Stimulated activated naive CD8-positive, alpha-beta T cell treated with anti-CD3 and anti-CD28 coated beads, Interleukin-15, amount 100 ng/mL, for 72 hours (primary cell): ENCODE results near the gene ABR.
"Not testable (repeated sequence)": the region's sequence is repeated elsewhere in the genome, so short reads cannot be mapped to it uniquely, and the experiment has no call there.

Source experiments
- ATAC-seq: fragments of 150-1000 bp; cut with Tn5 transposase; 2 replicates; pipeline ENCODE4 v1.10.0; 2021; ENCODE audit warnings: mild to moderate bottlenecking, moderate library complexity
- DNase-seq, 2 donors: peaks; one replicate each; pipeline ENCODE4 v3.0.0; 2021 to 2022
- H3K27ac Mint-ChIP-seq, 2 donors: one replicate each; pipeline ENCODE4 v1.8.0; 2022; ENCODE audit warnings: mild to moderate bottlenecking in 2 of 2, mixed read lengths in 2 of 2, moderate library complexity in 2 of 2
- H3K27me3 Mint-ChIP-seq: one replicate; pipeline ENCODE4 v1.8.0; 2022; ENCODE audit warnings: mixed read lengths
- H3K4me1 Mint-ChIP-seq: one replicate; pipeline ENCODE4 v1.8.0; 2022; ENCODE audit warnings: mild to moderate bottlenecking, mixed read lengths
- H3K4me3 Mint-ChIP-seq, 2 donors: one replicate each; pipeline ENCODE4 v1.8.0; 2022; ENCODE audit warnings: mild to moderate bottlenecking in 2 of 2, mixed read lengths in 2 of 2, moderate library complexity in 1 of 2
- H3K9me3 Mint-ChIP-seq, 2 donors: one replicate each; pipeline ENCODE4 v1.8.0; 2022; ENCODE audit warnings: mixed read lengths in 2 of 2

Gene ABR

GRCh38 chr17:1126250-1126797, 53.5 kb downstream of the ABR start:
- ATAC-seq: no peak
- DNase-seq: no peak
- Mint-ChIP-seq H3K9me3 (no peaks in the 10 kb centered on the region), H3K4me1 (peaks cover 14% of the 10 kb centered on the region), H3K27me3 (peaks cover 8% of the 10 kb centered on the region), H3K27ac (no peak overlapping the region), H3K4me3 (no peak overlapping the region)

GRCh38 chr17:1125788-1126145, 54.0 kb downstream of the ABR start:
- ATAC-seq (no peak), DNase-seq (no peak)
- H3K4me1 Mint-ChIP-seq: peaks cover 14% of the 10 kb centered on the region
- peaks cover 8% of the 10 kb centered on the region for H3K27me3 Mint-ChIP-seq
- H3K27ac Mint-ChIP-seq: no peak overlapping the region
- H3K4me3 Mint-ChIP-seq: no peak overlapping the region
- no peaks in the 10 kb centered on the region for H3K9me3 Mint-ChIP-seq

DNA sequence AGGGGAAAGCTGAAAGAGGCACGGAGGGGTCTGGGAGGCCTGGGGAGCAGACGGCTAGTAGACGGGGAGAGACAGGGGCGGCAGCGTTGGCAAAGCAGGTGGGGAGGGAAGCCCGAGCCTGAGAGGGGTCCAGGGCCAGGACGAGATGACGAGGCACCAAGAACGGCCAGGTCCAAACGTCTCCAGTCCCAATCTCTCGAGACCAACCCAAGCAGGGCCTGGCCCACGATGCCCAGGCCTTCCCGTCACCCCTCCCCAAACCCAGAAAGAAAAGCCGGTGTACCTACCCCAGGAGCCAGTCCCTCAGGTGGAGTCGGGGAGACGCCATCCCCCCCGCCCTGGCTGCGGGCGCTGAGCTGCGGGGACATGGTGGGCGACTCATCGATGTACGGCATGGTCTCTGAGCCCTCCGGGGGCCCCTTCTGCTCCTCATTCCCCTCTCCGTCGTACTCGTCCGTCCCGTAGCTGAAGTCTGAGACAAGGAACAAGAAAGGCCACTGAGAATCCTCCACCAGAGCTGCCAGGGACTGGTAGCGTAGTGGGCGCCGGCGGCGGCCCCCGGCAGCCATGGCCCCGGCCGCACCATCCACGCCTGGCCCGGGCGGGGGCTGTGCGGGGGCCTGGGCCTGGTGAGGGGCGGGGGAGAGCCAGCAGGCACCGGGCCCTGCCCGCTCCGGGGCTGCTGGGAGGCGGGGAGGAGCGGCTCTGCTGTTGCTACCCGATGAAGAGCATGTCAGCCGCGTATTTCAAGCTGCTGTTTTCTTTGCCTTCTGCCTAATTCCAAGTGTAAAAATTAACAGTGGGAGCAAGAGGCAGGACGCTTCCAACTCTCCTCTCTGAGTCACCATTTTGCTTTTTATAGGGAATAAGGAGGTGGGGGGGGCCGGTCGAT, 54.6 kb downstream of the ABR start:
- Mint-ChIP-seq H3K9me3 (no peaks in the 10 kb centered on the region), H3K27ac (peak overlapping the region in 1 of 2 donors; percentile 88), H3K27me3 (peaks cover 8% of the 10 kb centered on the region), H3K4me3 (no peak overlapping the region), H3K4me1 (peaks cover 14% of the 10 kb centered on the region)
- DNase-seq (no peak), ATAC-seq (peak; percentile 60)

GRCh38 chr17:1123921-1124715, 55.7 kb downstream of the ABR start:
- ATAC-seq: no peak
- Mint-ChIP-seq H3K9me3 (no peaks in the 10 kb centered on the region), H3K27me3 (peaks cover 8% of the 10 kb centered on the region), H3K4me3 (no peak overlapping the region), H3K4me1 (peaks cover 14% of the 10 kb centered on the region), H3K27ac (peak overlapping the region in 1 of 2 donors; percentile 88)
- no peak for DNase-seq

DNA sequence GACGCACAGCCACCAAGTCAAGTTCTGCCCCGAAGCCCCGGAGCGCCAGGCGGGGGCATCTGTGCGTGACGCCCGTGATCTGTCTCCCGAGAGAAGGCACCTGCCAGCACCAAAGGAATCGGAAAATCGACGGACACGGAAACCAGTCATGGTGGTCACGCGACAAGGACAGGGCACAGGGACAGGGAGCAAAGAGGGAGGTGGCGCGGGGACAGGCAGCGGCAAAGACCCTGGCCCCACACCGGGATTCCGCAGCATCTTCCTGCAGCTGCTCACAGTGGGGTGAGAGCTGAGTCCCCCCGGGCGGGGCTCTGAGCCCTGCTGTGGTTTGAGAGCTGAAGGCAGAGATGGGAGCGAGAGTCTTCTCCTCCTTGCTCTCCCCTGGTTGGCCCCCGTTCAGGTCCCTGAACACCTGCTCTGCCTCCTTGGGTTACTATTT, 56.4 kb downstream of the ABR start:
- H3K27ac Mint-ChIP-seq: no peak overlapping the region
- peaks cover 14% of the 10 kb centered on the region for H3K4me1 Mint-ChIP-seq
- H3K9me3 Mint-ChIP-seq: no peaks in the 10 kb centered on the region
- ATAC-seq (no peak), DNase-seq (no peak)
- no peak overlapping the region for H3K4me3 Mint-ChIP-seq
- peaks cover 8% of the 10 kb centered on the region for H3K27me3 Mint-ChIP-seq

DNA sequence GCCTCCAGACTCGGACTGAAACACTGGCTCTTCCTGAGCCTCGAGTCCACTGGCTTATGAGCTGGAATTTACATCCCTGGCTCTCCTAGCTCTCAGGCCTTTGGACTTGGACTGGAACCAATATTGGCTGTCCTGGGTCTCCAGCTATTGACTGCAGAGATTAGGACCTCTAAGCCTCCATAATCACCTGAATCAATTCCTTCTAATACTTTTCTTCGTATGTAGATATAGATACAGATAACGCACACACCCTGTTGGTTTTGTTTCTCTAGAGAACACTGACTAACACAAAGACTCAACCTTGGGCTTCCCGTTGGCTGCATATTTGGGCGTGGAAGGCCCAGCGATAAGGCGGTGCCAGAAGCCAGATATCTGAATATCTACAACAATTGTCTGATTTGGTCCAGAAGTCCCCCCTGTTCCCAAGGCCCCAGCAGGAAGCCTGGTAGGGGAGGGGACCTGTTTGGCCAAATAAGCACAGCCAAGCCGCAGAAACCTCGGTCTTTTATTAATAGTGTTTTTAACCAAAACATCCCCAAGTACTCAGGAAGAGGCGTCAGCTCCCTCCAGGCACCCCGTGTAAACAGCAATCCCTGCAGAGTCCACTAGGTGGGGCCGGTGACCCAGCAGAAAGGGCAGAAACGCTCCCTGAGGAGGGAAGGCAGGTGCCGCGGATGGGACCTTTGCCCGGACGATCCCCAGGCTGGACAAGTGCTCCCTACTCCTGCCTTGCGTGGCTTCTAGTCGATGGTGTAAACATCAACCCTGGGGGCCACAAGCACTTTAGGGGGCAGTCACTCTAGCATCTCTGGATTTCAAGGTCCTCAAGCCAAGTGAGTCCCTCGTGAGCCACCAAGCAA, 57.0 kb downstream of the ABR start:
- ATAC-seq (peak; percentile 85), DNase-seq (peak; percentile 80 to 81)
- H3K27me3 Mint-ChIP-seq: peaks cover 8% of the 10 kb centered on the region
- H3K27ac Mint-ChIP-seq: peak overlapping the region in 1 of 2 donors; percentile 33
- peaks cover 14% of the 10 kb centered on the region for H3K4me1 Mint-ChIP-seq
- no peaks in the 10 kb centered on the region for H3K9me3 Mint-ChIP-seq
- no peak overlapping the region for H3K4me3 Mint-ChIP-seq

GRCh38 chr17:1121442-1121817, 58.4 kb downstream of the ABR start:
- Mint-ChIP-seq H3K4me1 (peaks cover 16% of the 10 kb centered on the region), H3K27ac (peak overlapping the region in 1 of 2 donors; percentile 54)
- not testable (repeated sequence) for DNase-seq

DNA sequence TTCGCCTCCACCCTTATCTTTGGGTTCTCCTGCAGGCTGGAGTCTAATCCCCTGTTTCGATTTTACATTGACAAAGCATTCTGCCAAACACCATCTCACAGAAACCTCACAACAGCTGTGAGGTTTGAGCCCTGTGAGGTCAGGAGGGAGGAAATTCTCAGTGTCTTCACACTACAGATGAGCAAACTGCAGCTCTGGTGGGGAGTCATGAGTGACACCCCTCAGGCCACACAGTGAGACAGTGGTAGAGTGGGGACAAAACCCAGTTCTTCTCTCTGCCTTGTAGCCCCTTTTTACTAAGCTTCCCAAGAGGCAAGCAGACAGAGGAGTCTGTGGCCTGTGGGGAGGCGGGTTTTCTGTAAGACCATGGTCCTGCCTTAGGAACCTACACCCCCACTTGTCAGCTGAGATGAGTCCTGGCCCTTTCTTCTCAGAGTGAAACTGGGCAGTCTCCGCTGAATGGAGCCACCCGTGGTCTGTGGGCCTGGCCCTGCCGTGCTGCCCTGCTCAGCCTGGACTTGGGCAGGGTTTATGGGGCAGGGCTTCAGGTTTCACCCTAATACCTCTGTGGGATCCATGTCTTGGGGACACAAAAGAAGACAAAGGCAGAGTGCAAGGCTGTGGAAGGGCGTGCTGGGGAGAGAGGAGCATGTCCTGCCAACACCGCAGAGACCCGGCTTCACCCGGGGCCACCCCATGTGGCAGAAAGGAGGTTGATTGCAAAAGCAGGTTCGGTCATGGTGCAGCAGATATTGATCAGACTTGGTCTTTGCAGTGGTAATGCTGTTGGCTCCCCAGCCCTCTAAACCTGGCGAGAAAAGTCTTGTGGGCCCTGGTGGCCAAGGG, 59.0 kb downstream of the ABR start:
- H3K9me3 Mint-ChIP-seq: no peaks in the 10 kb centered on the region
- peaks cover 20% of the 10 kb centered on the region for H3K4me1 Mint-ChIP-seq
- peaks cover 8% of the 10 kb centered on the region for H3K27me3 Mint-ChIP-seq
- DNase-seq (no peak), ATAC-seq (no peak)
- H3K27ac Mint-ChIP-seq: peak overlapping the region in 1 of 2 donors; percentile 20
- H3K4me3 Mint-ChIP-seq: no peak overlapping the region

More at GRCh38 chr17:1121442-1121817, 58.4 kb downstream of the ABR start:
- ATAC-seq, H3K9me3 Mint-ChIP-seq, H3K4me3 Mint-ChIP-seq, H3K27me3 Mint-ChIP-seq: not testable (repeated sequence)

GRCh38 chr17:1119924-1120323, 59.9 kb downstream of the ABR start:
- Mint-ChIP-seq H3K4me1 (peaks cover 29% of the 10 kb centered on the region), H3K27me3 (peaks cover 8% of the 10 kb centered on the region), H3K27ac (no peak overlapping the region), H3K4me3 (no peak overlapping the region), H3K9me3 (no peaks in the 10 kb centered on the region)
- DNase-seq: no peak
- ATAC-seq: no peak

DNA sequence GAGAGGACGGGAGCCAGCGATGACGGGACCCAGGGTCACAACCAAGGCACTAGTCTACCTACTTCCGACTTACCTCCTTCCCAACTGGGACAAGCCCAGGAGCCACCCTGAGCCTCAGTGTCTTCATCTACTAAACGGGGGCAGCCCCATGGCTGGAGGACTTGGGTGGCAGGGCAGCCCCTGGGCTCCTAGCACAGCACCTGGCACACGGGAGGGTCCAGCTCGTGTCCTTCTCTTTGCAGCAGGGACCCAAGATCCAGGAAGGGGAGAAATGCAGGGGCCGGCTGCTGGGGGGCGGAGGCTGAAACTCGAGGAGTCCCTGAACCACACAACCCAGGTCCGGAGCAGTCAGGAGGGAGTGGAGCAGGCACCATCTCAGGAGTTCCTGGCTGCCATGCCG, 63.2 kb downstream of the ABR start:
- no peak overlapping the region for H3K4me3 Mint-ChIP-seq
- H3K27me3 Mint-ChIP-seq: no peaks in the 10 kb centered on the region
- H3K4me1 Mint-ChIP-seq: peaks cover 30% of the 10 kb centered on the region
- ATAC-seq (no peak), DNase-seq (no peak)
- H3K9me3 Mint-ChIP-seq: no peaks in the 10 kb centered on the region
- H3K27ac Mint-ChIP-seq: no peak overlapping the region

DNA sequence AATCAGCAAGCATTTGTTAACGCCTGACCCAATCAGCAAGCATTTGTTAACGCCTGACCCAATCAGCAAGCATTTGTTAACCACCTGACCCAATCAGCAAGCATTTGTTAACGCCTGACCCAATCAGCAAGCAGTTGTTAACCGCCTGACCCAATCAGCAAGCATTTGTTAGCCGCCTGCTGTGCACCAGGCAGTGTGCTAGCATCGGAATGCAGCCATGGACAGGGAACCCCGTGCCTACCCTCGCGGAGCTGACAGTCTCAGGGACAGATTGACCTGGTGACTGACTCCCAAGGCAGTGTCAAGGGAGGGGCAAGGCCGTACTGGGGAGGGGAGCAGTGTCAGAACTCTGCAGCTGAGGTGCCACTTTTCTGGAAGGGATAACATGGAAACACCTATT, 66.9 kb downstream of the ABR start:
- no peaks in the 10 kb centered on the region for H3K9me3 Mint-ChIP-seq
- H3K4me3 Mint-ChIP-seq: no peak overlapping the region
- ATAC-seq: no peak
- no peaks in the 10 kb centered on the region for H3K27me3 Mint-ChIP-seq
- DNase-seq: no peak
- no peak overlapping the region for H3K27ac Mint-ChIP-seq
- peaks cover 62% of the 10 kb centered on the region for H3K4me1 Mint-ChIP-seq

- Mint-ChIP-seq H3K9me3 (no peaks in the 10 kb centered on the region), H3K4me1 (peaks cover 73% of the 10 kb centered on the region)
Measured at GRCh38 chr17:1111599-1112443, 68.0 kb downstream of the ABR start.

GRCh38 chr17:1110862-1111598, 68.8 kb downstream of the ABR start:
- no peak for DNase-seq
- Mint-ChIP-seq H3K4me3 (peak overlapping the region; percentile 62 to 72), H3K27me3 (no peaks in the 10 kb centered on the region), H3K4me1 (peaks cover 71% of the 10 kb centered on the region), H3K27ac (peak overlapping the region; percentile 86 to 87), H3K9me3 (no peaks in the 10 kb centered on the region)
- ATAC-seq: no peak

More at GRCh38 chr17:1111599-1112443, 68.0 kb downstream of the ABR start:
- ATAC-seq (no peak), DNase-seq (no peak)
- H3K27ac Mint-ChIP-seq: peak overlapping the region; percentile 79 to 87
- H3K27me3 Mint-ChIP-seq: no peaks in the 10 kb centered on the region
- peak overlapping the region; percentile 62 to 72 for H3K4me3 Mint-ChIP-seq
